Umbilical cord (tissue), 2 donors: Measurements from ENCODE around the gene ZNF544. TPM values are rescaled to one million over a fixed set of nuclear protein-coding genes. Genes with fewer than 3 reads are reported as not detected.
"Not testable (repeated sequence)": the region's sequence is repeated elsewhere in the genome, so short reads cannot be mapped to it uniquely, and the experiment has no call there.

Experiments used
- DNase-seq: peaks from one replicate; pipeline ENCODE4 v3.0.0-alpha.2; 2015; ENCODE audit warnings: low spot score
- total RNA-seq: library from RNA; depleted of rRNA; stranded (reverse); fragments of >200 nt; gene quantifications from one replicate; pipeline ENCODE4 v1.2.3, GENCODE V29; 2014; ENCODE audit warnings: low replicate concordance; ENCODE audit not compliant: insufficient read depth

ZNF544 gene
- total RNA-seq, 1 donor from 2014 or later, result 29.6 TPM

DNA sequence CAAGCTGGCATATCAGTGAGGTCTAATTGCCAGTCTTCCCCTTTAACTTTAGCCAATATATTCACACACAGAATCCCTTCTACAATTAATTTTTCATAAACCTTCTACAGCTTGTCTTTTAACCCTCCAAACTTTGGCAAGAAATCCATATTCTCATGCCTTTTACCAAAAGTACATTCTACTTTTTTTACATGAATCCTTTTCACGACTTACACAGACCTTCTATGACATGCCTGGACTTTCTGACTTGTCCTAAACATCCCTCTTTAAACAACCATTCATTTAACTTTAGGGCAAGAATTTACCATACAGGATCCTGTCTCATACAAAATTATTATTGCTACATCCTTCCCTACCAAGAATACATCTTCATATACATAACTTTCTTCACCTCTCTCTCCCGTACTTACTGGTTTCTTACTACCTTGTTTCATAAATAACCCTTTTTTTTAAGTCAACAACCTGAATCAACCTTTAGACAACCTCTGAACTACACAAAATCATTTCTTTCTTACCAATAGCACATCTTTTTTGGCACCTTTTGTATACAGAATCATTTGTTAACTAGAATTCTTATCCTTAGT lies 23.5 kb downstream of the ZNF544 start:
- no peak for DNase-seq

GRCh38 chr19:58258259-58258658 lies 29.5 kb downstream of the ZNF544 start:
- DNase-seq, result not testable (repeated sequence)

DNA sequence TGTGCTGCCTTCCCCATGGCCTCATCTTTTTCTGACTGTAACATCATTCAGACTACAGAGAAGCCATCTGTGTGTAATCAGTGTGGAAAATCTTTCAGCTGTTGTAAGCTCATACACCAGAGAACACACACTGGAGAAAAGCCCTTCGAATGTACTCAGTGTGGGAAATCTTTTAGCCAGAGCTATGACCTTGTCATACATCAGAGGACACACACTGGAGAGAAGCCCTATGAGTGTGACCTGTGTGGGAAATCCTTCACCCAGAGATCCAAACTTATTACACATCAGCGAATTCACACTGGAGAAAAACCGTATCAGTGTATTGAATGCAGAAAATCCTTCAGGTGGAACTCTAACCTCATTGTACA lies 32.9 kb downstream of the ZNF544 start:
- DNase-seq, result no peak

GRCh38 chr19:58261968-58262921 lies 33.5 kb downstream of the ZNF544 start:
- no peak for DNase-seq

DNA sequence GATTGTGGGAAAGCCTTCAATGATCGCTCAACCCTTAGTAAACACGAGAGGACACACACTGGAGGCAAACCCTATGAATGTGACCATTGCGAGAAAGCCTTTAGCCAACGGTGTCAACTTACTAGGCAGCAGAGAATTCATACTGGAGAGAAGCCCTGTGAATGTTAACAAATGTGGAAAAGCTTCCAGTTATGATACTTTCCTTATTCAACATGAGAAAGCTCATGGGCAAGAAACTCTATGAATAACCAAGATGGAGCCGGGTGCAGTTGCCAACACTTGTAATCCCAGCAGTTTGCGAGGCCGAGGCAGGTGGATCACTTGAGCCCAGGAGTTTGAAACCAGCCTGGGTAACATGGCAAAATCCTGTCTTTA lies 34.2 kb downstream of the ZNF544 start:
- DNase-seq, result no peak

DNA sequence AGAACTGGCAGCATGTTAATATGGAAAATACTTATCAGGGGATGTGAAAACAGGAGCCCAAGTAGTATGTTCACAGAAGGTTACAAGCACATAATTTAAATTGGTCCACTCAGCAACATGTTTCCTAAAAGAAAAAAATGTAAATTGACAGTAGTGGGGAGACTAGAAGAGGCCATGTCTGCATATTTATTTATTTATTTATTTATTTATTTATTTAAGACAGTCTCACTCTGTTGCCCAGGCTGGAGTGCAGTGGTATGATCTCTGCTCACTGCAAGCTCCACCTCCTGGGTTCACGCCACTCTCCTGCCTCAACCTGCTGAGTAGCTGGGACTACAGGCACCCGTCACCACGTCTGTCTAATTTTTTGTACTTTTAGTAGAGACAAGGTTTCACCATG lies 36.4 kb downstream of the ZNF544 start:
- DNase-seq, result no peak

DNA sequence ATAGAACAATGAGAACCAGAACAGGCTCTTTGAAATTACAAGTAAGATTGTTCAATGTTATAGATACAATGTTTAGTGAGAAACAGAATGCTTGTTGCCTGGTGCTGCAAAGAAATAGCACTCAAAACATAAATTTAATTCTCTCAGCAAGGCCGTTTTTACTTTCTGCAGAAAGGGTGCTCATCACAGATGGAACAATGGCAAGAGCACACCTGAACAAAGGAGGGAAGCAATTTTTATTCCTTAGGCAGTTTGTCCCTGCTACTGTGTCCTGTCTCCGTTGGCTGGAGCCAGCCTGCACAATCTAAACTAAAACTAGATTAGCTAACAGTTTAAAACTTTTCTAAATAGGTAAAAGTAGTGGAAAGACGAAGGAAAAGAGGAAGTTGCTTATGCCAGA lies 39.6 kb downstream of the ZNF544 start:
- DNase-seq, result no peak

DNA sequence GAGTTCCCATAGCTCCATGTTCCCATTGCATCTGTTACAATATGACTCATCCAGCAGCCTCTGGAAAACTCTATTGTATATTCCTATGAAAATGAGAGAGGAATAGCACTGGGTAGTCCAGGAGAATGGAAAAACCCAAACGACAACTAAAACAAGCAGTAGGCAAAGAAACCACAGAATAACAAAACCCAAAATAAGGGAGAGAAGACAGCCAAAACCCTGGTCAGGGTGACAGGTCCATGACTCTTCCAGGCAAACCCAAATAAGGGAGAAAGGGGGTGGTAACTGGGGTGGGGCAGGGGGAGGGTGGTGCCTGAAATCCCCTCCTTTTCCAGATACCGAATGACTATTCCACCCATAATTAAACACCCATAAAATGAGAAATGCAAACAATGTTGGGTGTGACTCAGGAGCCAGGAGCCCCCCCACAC lies 46.1 kb downstream of the ZNF544 start:
- no peak for DNase-seq

- no peak for DNase-seq
Observed at GRCh38 chr19:58275564-58275963, 46.9 kb downstream of the ZNF544 start.

DNA sequence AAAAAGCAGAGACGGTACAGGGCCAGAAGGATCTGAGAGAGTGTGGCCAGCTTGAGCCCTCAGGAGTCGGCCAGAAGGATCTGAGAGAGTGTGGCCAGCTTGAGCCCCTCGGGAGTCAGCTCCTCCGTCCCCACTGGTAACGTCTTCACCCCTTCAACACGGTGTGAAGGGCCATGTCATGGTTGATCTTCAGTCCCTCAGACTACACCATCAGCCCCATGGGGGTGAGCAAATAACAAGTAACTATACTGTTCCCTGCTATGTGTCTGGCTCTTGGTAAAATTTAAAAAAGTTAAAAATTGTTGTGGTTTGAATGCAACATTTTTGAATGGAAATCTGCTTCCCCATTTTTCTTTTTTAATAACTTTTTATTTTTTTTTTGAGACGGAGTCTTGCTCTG lies 48.5 kb downstream of the ZNF544 start:
- no peak for DNase-seq

- DNase-seq, result no peak
Observed at GRCh38 chr19:58277748-58278540, 49.2 kb downstream of the ZNF544 start.

- peak; percentile 99 for DNase-seq
Observed at GRCh38 chr19:58278541-58279041, 49.9 kb downstream of the ZNF544 start, which contains the start of gene ZNF8. ZNF8 (plus strand) TSS chr19:58278955; CDS start chr19:58279082, 127 bp downstream.

- DNase-seq, result peak; percentile 81
Observed at GRCh38 chr19:58279042-58279924, 50.6 kb downstream of the ZNF544 start.

- no peak for DNase-seq
Observed at GRCh38 chr19:58279925-58280316, 51.2 kb downstream of the ZNF544 start.

DNA sequence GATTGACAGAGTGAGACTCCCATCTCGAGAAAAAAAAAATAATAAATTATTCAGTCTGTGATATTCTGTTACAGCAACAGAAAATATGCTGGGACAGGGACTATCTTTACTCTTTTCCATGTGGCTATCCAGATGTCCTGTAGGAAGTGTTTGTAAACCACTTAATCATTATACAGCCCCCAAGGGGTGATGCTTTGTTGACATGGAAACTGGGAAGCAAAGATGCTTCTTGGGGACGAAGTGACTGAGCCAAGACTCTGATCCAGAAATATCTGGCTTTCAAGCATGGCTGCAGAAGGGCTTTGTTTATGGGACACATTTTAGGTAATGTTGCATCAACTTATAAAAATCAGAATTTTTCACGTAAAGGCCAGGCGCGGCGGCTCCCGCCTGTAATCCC lies 55.5 kb downstream of the ZNF544 start:
- DNase-seq, result no peak

- DNase-seq, result no peak
Observed at GRCh38 chr19:58291943-58292342, 63.2 kb downstream of the ZNF544 start.

GRCh38 chr19:58294743-58295374 lies 66.1 kb downstream of the ZNF544 start:
- DNase-seq, result no peak

GRCh38 chr19:58296104-58296503 lies 67.4 kb downstream of the ZNF544 start:
- no peak for DNase-seq

GRCh38 chr19:58300620-58301019 lies 71.9 kb downstream of the ZNF544 start:
- no peak for DNase-seq

DNA sequence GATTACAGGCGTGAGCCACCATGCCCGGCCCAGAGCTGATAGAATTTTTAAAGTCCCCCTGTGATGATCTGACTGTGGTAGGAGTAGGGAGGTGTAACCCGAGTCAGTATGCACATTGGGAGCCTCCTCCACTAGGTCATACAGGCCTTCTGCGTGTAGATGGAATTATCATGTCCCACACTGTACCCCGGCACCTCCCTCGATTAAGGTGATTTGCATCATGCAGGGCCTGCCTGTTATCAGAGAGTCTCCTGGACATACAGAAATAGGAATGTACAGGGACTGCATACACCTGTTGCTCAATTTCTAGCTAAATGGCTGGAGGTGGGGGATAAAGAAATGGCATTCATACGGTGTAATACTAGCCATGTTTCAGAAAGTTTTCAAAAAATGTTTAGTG lies 75.5 kb downstream of the ZNF544 start:
- no peak for DNase-seq

- no peak for DNase-seq
Observed at GRCh38 chr19:58304748-58305064, 76.0 kb downstream of the ZNF544 start.
